ENCODE measurements around the gene CELSR2. TPM values are rescaled to one million over a fixed set of nuclear protein-coding genes. Genes with fewer than 3 reads are reported as not detected.

Gene CELSR2
- total and polyA plus RNA-seq, 10 donors = 0.20 to 2.9 (median 1.1) TPM

- WGBS, 5 donors = 87 to 92% (median 91%) methylated on average over 15 to 22 of the region's 22 CpGs
- peaks cover 0 to 10% (median 0%) of the 10 kb centered on the region in 7 donors for H3K27me3 ChIP-seq (replicated peaks in 1 of 7)
- H3K36me3 ChIP-seq = no peaks in the 10 kb centered on the region
- H3K4me1 ChIP-seq = peaks cover 0 to 11% (median 7%) of the 10 kb centered on the region in 6 donors
- no peak for DNase-seq
- no peak overlapping the region for H3K27ac ChIP-seq
- H3K4me3 ChIP-seq = no peak overlapping the region
- intact Hi-C loops (cut with DNase I; ENCODE audit: low total_unique reads) = no loop called here
- H3K9me3 ChIP-seq = no peaks in the 10 kb centered on the region
- TF ChIP-seq POLR2A (IDR thresholded peaks at IDR 0.05) = no peak
- TF ChIP-seq, protein P1, sequence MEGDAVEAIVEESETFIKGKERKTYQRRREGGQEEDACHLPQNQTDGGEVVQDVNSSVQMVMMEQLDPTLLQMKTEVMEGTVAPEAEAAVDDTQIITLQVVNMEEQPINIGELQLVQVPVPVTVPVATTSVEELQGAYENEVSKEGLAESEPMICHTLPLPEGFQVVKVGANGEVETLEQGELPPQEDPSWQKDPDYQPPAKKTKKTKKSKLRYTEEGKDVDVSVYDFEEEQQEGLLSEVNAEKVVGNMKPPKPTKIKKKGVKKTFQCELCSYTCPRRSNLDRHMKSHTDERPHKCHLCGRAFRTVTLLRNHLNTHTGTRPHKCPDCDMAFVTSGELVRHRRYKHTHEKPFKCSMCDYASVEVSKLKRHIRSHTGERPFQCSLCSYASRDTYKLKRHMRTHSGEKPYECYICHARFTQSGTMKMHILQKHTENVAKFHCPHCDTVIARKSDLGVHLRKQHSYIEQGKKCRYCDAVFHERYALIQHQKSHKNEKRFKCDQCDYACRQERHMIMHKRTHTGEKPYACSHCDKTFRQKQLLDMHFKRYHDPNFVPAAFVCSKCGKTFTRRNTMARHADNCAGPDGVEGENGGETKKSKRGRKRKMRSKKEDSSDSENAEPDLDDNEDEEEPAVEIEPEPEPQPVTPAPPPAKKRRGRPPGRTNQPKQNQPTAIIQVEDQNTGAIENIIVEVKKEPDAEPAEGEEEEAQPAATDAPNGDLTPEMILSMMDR (IDR thresholded peaks at IDR 0.05 in 8 of 11, conservative IDR thresholded peaks at IDR 0.05 in 3 of 11) = no peak
- TF ChIP-seq POLR2AphosphoS5 (IDR thresholded peaks at IDR 0.05) = no peak
Measured at GRCh38 chr1:109262231-109263055, 13.1 kb downstream of the CELSR2 start.

GRCh38 chr1:109263234-109263596 lies 13.9 kb downstream of the CELSR2 start:
- Histone ChIP-seq H3K27me3 (replicated peaks in 1 of 7) (peaks cover 0 to 10% (median 0%) of the 10 kb centered on the region in 7 donors), H3K4me3 (no peak overlapping the region), H3K9me3 (no peaks in the 10 kb centered on the region), H3K4me1 (peaks cover 0 to 11% (median 7%) of the 10 kb centered on the region in 6 donors), H3K27ac (no peak overlapping the region), H3K36me3 (no peaks in the 10 kb centered on the region)
- no peak for DNase-seq
- 62 to 75% (median 62%) methylated on average over 10 to 12 of the region's 12 CpGs for WGBS, 5 donors
- TF ChIP-seq POLR2AphosphoS5 (IDR thresholded peaks at IDR 0.05) (no peak), POLR2A (IDR thresholded peaks at IDR 0.05) (no peak)
- TF ChIP-seq, protein P1 (IDR thresholded peaks at IDR 0.05 in 8 of 11, conservative IDR thresholded peaks at IDR 0.05 in 3 of 11) = no peak
- intact Hi-C loops (cut with DNase I; ENCODE audit: low total_unique reads) = no loop called here

GRCh38 chr1:109263597-109264378 lies 14.4 kb downstream of the CELSR2 start:
- WGBS, 5 donors = 21 to 54% (median 50%) methylated on average over 16 to 29 of the region's 29 CpGs
- Histone ChIP-seq H3K4me1 (peaks cover 0 to 11% (median 7%) of the 10 kb centered on the region in 6 donors), H3K9me3 (no peaks in the 10 kb centered on the region), H3K36me3 (no peaks in the 10 kb centered on the region), H3K27ac (no peak overlapping the region), H3K4me3 (no peak overlapping the region), H3K27me3 (replicated peaks in 1 of 7) (peaks cover 0 to 10% (median 0%) of the 10 kb centered on the region in 7 donors)
- intact Hi-C loops (cut with DNase I; ENCODE audit: low total_unique reads) = no loop called here
- TF ChIP-seq POLR2AphosphoS5 (IDR thresholded peaks at IDR 0.05) (peak; percentile 54 to 81 (median 76)), POLR2A (IDR thresholded peaks at IDR 0.05) (no peak)
- TF ChIP-seq, protein P1 (IDR thresholded peaks at IDR 0.05 in 8 of 11, conservative IDR thresholded peaks at IDR 0.05 in 3 of 11) = peak; percentile 90 to 100 (median 97)
- DNase-seq = peak; percentile 94

DNA sequence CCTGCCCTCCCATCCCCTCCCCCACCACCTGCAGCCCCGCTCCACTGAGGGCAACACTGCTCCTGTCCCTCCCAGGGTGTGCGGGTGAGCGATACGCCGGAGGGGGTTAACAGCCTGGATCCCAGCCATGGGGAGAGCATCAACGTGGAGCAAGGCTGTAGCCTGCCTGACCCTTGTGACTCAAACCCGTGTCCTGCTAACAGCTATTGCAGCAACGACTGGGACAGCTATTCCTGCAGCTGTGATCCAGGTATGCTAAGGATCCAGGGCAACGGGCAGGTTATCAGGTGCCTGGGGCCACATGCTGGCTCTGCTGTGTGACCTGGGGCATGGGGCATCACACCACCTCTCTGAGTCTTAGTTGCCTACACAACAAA lies 15.0 kb downstream of the CELSR2 start:
- intact Hi-C loops (cut with DNase I; ENCODE audit: low total_unique reads) = no loop called here

More for the DNA sequence above, 15.0 kb downstream of the CELSR2 start:
- Histone ChIP-seq H3K4me1 (peaks cover 0 to 11% (median 7%) of the 10 kb centered on the region in 6 donors), H3K4me3 (no peak overlapping the region), H3K36me3 (no peaks in the 10 kb centered on the region), H3K27ac (no peak overlapping the region), H3K9me3 (no peaks in the 10 kb centered on the region), H3K27me3 (replicated peaks in 1 of 7) (peaks cover 0 to 10% (median 0%) of the 10 kb centered on the region in 7 donors)
- WGBS, 5 donors = 76 to 84% (median 80%) methylated on average over 6 to 9 of the region's 9 CpGs; no CpG with 5 or more reads in 1 of the 5 donors
- no peak for DNase-seq
- TF ChIP-seq, protein P1 (IDR thresholded peaks at IDR 0.05 in 8 of 11, conservative IDR thresholded peaks at IDR 0.05 in 3 of 11) = no peak
- TF ChIP-seq POLR2A (IDR thresholded peaks at IDR 0.05) = no peak
- no peak for TF ChIP-seq POLR2AphosphoS5 (IDR thresholded peaks at IDR 0.05)

Measured in spleen (tissue), 11 donors.